Measurements from ENCODE around the gene IFNGR1. TPM values are rescaled to one million over a fixed set of nuclear protein-coding genes. Genes with fewer than 3 reads are reported as not detected.

The IFNGR1 gene
- total RNA-seq, 3 donors from 2014 or later (not counting 1 experiment from before 2014, with no cell fraction given) = 77.5 to 128 (median 100) TPM

DNA sequence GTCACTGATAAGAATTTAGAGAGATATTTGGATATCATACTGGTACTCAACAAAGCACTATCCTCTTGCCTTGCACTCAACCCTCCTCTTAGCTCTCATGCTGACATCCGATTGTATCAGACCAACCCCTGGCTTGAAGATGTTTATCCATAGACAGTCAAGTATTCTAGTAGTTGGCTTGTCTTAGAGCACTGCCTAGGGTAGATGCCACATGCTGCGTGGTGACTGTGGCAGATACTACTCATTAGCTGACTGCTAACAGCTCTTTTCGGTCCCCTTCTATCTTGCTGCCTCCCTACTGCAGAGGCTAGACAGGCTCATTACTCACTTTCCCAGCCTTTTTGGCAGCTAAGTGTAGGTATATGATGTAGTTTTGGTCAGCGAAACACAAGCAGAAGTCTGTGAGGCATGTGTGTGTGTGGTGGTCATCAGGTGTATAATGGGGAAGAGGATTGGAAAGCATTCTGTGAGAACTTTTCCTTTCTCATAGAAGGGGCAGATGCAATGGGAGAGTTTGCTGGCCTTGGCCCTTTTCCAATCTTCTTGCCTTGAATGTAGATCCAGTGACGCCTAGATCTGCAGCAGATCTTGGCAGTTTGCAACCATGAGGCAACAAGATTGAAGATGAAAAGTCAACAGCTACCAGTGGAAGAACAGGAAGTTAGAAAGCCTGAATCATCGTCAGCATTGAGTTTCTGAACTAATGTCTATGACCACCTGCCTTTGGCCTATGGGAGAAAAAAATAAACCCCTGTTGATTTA, 4.4 kb upstream of the IFNGR1 start:
- Histone ChIP-seq H3K4me1 (ENCODE audit: control insufficient read depth, insufficient read depth, low read length) (peaks cover 43% of the 10 kb centered on the region), H3K27me3 (ENCODE audit: control insufficient read depth, insufficient read depth, low read length) (no peaks in the 10 kb centered on the region), H3K9me3 (ENCODE audit: control insufficient read depth, insufficient read depth, low read length) (no peaks in the 10 kb centered on the region), H3K4me3 (ENCODE audit: low read length) (no peak overlapping the region), H3K36me3 (ENCODE audit: control insufficient read depth, insufficient read depth, low read length) (no peaks in the 10 kb centered on the region), H3K27ac (ENCODE audit: low read length) (peak overlapping the region; percentile 13)
- 75% methylated on average over 6 of the region's 6 CpGs for WGBS (ENCODE audit: insufficient coverage)
- no peak for TF ChIP-seq CTCF (IDR thresholded peaks at IDR 0.05)
- peak overlapping the region in 1 of 2 donors; percentile 64 for H3K27ac Mint-ChIP-seq
- peaks cover 48 to 56% of the 10 kb centered on the region in 2 donors for H3K4me1 Mint-ChIP-seq
- ATAC-seq (no peak), DNase-seq (peak in 1 of 2 donors; percentile 25)
- no peaks in the 10 kb centered on the region for H3K27me3 Mint-ChIP-seq (ENCODE audit: low read depth in 2 of 2)
- H3K36me3 Mint-ChIP-seq = peaks cover 5% of the 10 kb centered on the region
- no peak overlapping the region for H3K4me3 Mint-ChIP-seq
- no peaks in the 10 kb centered on the region for H3K9me3 Mint-ChIP-seq
- intact Hi-C loops (cut with micrococcal nuclease) = no loop called here

DNA sequence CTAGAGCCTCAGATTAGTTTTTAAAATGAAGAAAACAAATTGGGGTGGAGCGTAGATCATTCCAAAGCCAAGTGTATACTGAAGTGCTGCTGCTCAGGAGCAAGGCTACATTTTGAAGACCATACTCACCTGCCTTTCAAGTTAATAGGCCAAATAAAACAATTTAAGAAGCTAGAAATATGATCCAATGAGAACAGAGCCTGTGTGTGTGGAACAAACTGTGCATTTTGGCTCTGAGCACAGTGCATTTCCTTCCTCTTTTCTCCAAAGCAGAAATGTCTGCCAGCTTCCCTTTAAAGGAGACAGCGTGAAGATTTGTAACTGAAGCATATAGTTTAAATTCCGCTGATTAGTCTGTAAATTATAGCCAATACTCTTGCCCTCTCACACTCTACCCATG, 3.2 kb upstream of the IFNGR1 start:
- TF ChIP-seq CTCF (IDR thresholded peaks at IDR 0.05) = no peak
- Mint-ChIP-seq H3K27ac (no peak overlapping the region), H3K9me3 (no peaks in the 10 kb centered on the region), H3K4me1 (peaks cover 49 to 56% of the 10 kb centered on the region in 2 donors), H3K27me3 (ENCODE audit: low read depth in 2 of 2) (no peaks in the 10 kb centered on the region), H3K36me3 (peaks cover 7% of the 10 kb centered on the region), H3K4me3 (no peak overlapping the region)
- Histone ChIP-seq H3K9me3 (ENCODE audit: control insufficient read depth, insufficient read depth, low read length) (no peaks in the 10 kb centered on the region), H3K36me3 (ENCODE audit: control insufficient read depth, insufficient read depth, low read length) (no peaks in the 10 kb centered on the region), H3K4me3 (ENCODE audit: low read length) (no peak overlapping the region), H3K27me3 (ENCODE audit: control insufficient read depth, insufficient read depth, low read length) (no peaks in the 10 kb centered on the region), H3K4me1 (ENCODE audit: control insufficient read depth, insufficient read depth, low read length) (peaks cover 43% of the 10 kb centered on the region), H3K27ac (ENCODE audit: low read length) (no peak overlapping the region)
- intact Hi-C loops (cut with micrococcal nuclease) = no loop called here
- DNase-seq (no peak), ATAC-seq (no peak)
- 77% methylated on average over 3 of the region's 3 CpGs for WGBS (ENCODE audit: insufficient coverage)

- no peaks in the 10 kb centered on the region for H3K9me3 ChIP-seq (ENCODE audit: control insufficient read depth, insufficient read depth, low read length)
- peak overlapping the region; percentile 93 for H3K27ac ChIP-seq (ENCODE audit: low read length)
- Mint-ChIP-seq H3K4me3 (peak overlapping the region; percentile 100), H3K36me3 (peaks cover 7% of the 10 kb centered on the region), H3K4me1 (peaks cover 58 to 65% of the 10 kb centered on the region in 2 donors), H3K27me3 (ENCODE audit: low read depth in 2 of 2) (no peaks in the 10 kb centered on the region), H3K9me3 (no peaks in the 10 kb centered on the region), H3K27ac (peak overlapping the region; percentile 99)
- peak overlapping the region; percentile 78 for H3K4me3 ChIP-seq (ENCODE audit: low read length)
- peaks cover 51% of the 10 kb centered on the region for H3K4me1 ChIP-seq (ENCODE audit: control insufficient read depth, insufficient read depth, low read length)
- TF ChIP-seq CTCF (IDR thresholded peaks at IDR 0.05) = no peak
- DNase-seq (no peak), ATAC-seq (no peak)
- intact Hi-C loops (cut with micrococcal nuclease) = loop anchor here (5.0 kb wide), 2 partner anchors 62 to 488 kb away; no protein-coding TSS in a partner anchor
- H3K36me3 ChIP-seq (ENCODE audit: control insufficient read depth, insufficient read depth, low read length) = no peaks in the 10 kb centered on the region
- 60% methylated on average over 5 of the region's 6 CpGs for WGBS (ENCODE audit: insufficient coverage)
- H3K27me3 ChIP-seq (ENCODE audit: control insufficient read depth, insufficient read depth, low read length) = no peaks in the 10 kb centered on the region
Observed at GRCh38 chr6:137219664-137220252, 573 bp upstream of the IFNGR1 start.
